Progenitor cell of endocrine pancreas (in vitro differentiated cells): ENCODE measurements around the gene BMP4. TPM values are rescaled to one million over a fixed set of nuclear protein-coding genes. Genes with fewer than 3 reads are reported as not detected.

ENCODE experiments used
- DNase-seq: peaks from one replicate; pipeline ENCODE4 v3.0.0; 2021; ENCODE audit warnings: low spot score; ENCODE audit not compliant: unreplicated experiment
- H3K27ac Mint-ChIP-seq: 2 replicates; pipeline ENCODE4 v1.8.0; 2021; ENCODE audit warnings: mild to moderate bottlenecking, moderate library complexity, mixed read lengths
- H3K27me3 Mint-ChIP-seq: 2 replicates; pipeline ENCODE4 v1.8.0; 2021; ENCODE audit warnings: mixed read lengths
- H3K36me3 Mint-ChIP-seq: 2 replicates; pipeline ENCODE4 v1.8.0; 2022; ENCODE audit warnings: mixed read lengths; ENCODE audit not compliant: insufficient read depth
- H3K4me1 Mint-ChIP-seq: 2 replicates; pipeline ENCODE4 v1.8.0; 2021; ENCODE audit warnings: low read depth, mixed read lengths
- H3K4me3 Mint-ChIP-seq: 2 replicates; pipeline ENCODE4 v1.8.0; 2021; ENCODE audit warnings: low read depth, mild to moderate bottlenecking, moderate library complexity, mixed read lengths
- H3K9me3 Mint-ChIP-seq: 2 replicates; pipeline ENCODE4 v1.8.0; 2021; ENCODE audit warnings: low read depth, mixed read lengths
- total RNA-seq: library from RNA; stranded (reverse); gene quantifications from 2 replicates; pipeline ENCODE4 v1.2.1, GENCODE V29; 2021
- TF ChIP-seq, protein P1 (sequence below): fragments of 200-600 bp; sonication (generic); IDR thresholded peaks from one replicate; pipeline ENCODE4 v1.5.0; 2021; ENCODE audit warnings: antibody characterized with exemption, mild to moderate bottlenecking; ENCODE audit not compliant: unreplicated experiment

Gene BMP4
- total RNA-seq, 1 donor from 2014 or later = 2.7 TPM

GRCh38 chr14:53929871-53930715 is 26.5 kb downstream of the BMP4 start:
- H3K4me3 Mint-ChIP-seq = no peak overlapping the region
- no peaks in the 10 kb centered on the region for H3K4me1 Mint-ChIP-seq
- H3K9me3 Mint-ChIP-seq = no peaks in the 10 kb centered on the region
- H3K36me3 Mint-ChIP-seq = no peaks in the 10 kb centered on the region
- H3K27ac Mint-ChIP-seq = no peak overlapping the region
- DNase-seq = peak; percentile 52
- H3K27me3 Mint-ChIP-seq = no peaks in the 10 kb centered on the region
- TF ChIP-seq, protein P1, sequence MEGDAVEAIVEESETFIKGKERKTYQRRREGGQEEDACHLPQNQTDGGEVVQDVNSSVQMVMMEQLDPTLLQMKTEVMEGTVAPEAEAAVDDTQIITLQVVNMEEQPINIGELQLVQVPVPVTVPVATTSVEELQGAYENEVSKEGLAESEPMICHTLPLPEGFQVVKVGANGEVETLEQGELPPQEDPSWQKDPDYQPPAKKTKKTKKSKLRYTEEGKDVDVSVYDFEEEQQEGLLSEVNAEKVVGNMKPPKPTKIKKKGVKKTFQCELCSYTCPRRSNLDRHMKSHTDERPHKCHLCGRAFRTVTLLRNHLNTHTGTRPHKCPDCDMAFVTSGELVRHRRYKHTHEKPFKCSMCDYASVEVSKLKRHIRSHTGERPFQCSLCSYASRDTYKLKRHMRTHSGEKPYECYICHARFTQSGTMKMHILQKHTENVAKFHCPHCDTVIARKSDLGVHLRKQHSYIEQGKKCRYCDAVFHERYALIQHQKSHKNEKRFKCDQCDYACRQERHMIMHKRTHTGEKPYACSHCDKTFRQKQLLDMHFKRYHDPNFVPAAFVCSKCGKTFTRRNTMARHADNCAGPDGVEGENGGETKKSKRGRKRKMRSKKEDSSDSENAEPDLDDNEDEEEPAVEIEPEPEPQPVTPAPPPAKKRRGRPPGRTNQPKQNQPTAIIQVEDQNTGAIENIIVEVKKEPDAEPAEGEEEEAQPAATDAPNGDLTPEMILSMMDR = peak; percentile 85

GRCh38 chr14:53927171-53927570 is 29.5 kb downstream of the BMP4 start:
- no peaks in the 10 kb centered on the region for H3K9me3 Mint-ChIP-seq
- no peaks in the 10 kb centered on the region for H3K36me3 Mint-ChIP-seq
- no peaks in the 10 kb centered on the region for H3K4me1 Mint-ChIP-seq
- no peak overlapping the region for H3K4me3 Mint-ChIP-seq
- DNase-seq = no peak
- no peaks in the 10 kb centered on the region for H3K27me3 Mint-ChIP-seq
- TF ChIP-seq, protein P1 = no peak
- H3K27ac Mint-ChIP-seq = no peak overlapping the region

GRCh38 chr14:53925201-53925766 is 31.3 kb downstream of the BMP4 start:
- no peaks in the 10 kb centered on the region for H3K36me3 Mint-ChIP-seq
- no peak overlapping the region for H3K27ac Mint-ChIP-seq
- TF ChIP-seq, protein P1 = no peak
- DNase-seq = no peak
- no peaks in the 10 kb centered on the region for H3K9me3 Mint-ChIP-seq
- H3K4me3 Mint-ChIP-seq = no peak overlapping the region
- H3K27me3 Mint-ChIP-seq = no peaks in the 10 kb centered on the region
- no peaks in the 10 kb centered on the region for H3K4me1 Mint-ChIP-seq

- TF ChIP-seq, protein P1 = no peak
- no peaks in the 10 kb centered on the region for H3K9me3 Mint-ChIP-seq
- no peaks in the 10 kb centered on the region for H3K4me1 Mint-ChIP-seq
- H3K27ac Mint-ChIP-seq = no peak overlapping the region
- no peak overlapping the region for H3K4me3 Mint-ChIP-seq
- no peaks in the 10 kb centered on the region for H3K36me3 Mint-ChIP-seq
- H3K27me3 Mint-ChIP-seq = no peaks in the 10 kb centered on the region
- DNase-seq = no peak
These were observed 31.9 kb downstream of the BMP4 start for GRCh38 chr14:53924753-53925152.

GRCh38 chr14:53921027-53921426 is 35.6 kb downstream of the BMP4 start:
- H3K27ac Mint-ChIP-seq = no peak overlapping the region
- no peaks in the 10 kb centered on the region for H3K36me3 Mint-ChIP-seq
- H3K9me3 Mint-ChIP-seq = peaks cover 4% of the 10 kb centered on the region
- H3K4me3 Mint-ChIP-seq = no peak overlapping the region
- no peaks in the 10 kb centered on the region for H3K27me3 Mint-ChIP-seq
- no peak for DNase-seq
- peaks cover 1% of the 10 kb centered on the region for H3K4me1 Mint-ChIP-seq
- TF ChIP-seq, protein P1 = no peak
